ENCODE results near the gene PTCHD1.

DNA sequence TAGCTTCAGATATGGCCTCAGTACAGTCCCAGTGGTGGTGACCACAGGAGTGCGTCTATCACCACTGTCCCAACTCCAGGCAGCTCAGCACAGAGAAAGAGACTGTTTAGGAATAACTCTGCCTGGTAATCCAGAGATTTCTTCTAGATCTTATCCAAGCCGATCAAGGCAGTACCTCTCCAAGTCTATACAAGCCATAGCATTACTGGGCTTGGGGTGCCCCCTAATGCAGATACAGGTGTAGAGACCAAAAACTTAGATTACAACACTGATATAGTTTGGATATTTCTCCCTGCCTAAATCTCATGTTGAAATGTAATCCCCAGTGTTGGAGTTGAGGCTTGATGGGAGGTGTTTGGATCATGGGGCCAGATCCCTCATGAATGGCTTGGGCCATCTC is 100.9 kb downstream of the PTCHD1 start:
- TF ChIP-seq, protein P1, sequence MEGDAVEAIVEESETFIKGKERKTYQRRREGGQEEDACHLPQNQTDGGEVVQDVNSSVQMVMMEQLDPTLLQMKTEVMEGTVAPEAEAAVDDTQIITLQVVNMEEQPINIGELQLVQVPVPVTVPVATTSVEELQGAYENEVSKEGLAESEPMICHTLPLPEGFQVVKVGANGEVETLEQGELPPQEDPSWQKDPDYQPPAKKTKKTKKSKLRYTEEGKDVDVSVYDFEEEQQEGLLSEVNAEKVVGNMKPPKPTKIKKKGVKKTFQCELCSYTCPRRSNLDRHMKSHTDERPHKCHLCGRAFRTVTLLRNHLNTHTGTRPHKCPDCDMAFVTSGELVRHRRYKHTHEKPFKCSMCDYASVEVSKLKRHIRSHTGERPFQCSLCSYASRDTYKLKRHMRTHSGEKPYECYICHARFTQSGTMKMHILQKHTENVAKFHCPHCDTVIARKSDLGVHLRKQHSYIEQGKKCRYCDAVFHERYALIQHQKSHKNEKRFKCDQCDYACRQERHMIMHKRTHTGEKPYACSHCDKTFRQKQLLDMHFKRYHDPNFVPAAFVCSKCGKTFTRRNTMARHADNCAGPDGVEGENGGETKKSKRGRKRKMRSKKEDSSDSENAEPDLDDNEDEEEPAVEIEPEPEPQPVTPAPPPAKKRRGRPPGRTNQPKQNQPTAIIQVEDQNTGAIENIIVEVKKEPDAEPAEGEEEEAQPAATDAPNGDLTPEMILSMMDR (conservative IDR thresholded peaks at IDR 0.05; ENCODE audit: low read depth, low read length): no peak
- no peak for TF ChIP-seq MAFK (IDR thresholded peaks at IDR 0.05; ENCODE audit: low read depth, low read length)
- no peak for TF ChIP-seq CEBPB (IDR thresholded peaks at IDR 0.05; ENCODE audit: low read depth, low read length)
- TF ChIP-seq, protein P2, sequence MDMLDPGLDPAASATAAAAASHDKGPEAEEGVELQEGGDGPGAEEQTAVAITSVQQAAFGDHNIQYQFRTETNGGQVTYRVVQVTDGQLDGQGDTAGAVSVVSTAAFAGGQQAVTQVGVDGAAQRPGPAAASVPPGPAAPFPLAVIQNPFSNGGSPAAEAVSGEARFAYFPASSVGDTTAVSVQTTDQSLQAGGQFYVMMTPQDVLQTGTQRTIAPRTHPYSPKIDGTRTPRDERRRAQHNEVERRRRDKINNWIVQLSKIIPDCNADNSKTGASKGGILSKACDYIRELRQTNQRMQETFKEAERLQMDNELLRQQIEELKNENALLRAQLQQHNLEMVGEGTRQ (IDR thresholded peaks at IDR 0.05; ENCODE audit: low read depth, low read length): no peak
- no peak for TF ChIP-seq NFE2L2 (IDR thresholded peaks at IDR 0.05; ENCODE audit: low read depth, low read length)
- TF ChIP-seq, protein P3, sequence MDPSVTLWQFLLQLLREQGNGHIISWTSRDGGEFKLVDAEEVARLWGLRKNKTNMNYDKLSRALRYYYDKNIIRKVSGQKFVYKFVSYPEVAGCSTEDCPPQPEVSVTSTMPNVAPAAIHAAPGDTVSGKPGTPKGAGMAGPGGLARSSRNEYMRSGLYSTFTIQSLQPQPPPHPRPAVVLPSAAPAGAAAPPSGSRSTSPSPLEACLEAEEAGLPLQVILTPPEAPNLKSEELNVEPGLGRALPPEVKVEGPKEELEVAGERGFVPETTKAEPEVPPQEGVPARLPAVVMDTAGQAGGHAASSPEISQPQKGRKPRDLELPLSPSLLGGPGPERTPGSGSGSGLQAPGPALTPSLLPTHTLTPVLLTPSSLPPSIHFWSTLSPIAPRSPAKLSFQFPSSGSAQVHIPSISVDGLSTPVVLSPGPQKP (IDR thresholded peaks at IDR 0.05; ENCODE audit: borderline replicate concordance, low read depth, low read length): no peak
- no peak for TF ChIP-seq POLR2A (IDR thresholded peaks at IDR 0.05; ENCODE audit: low read depth, low read length)
- no peak for TF ChIP-seq MAZ (IDR thresholded peaks at IDR 0.05; ENCODE audit: borderline replicate concordance, low read depth, low read length)
